ENCODE measurements around the gene LRRC23. TPM values are rescaled to one million over a fixed set of nuclear protein-coding genes. Genes with fewer than 3 reads are reported as not detected.

The LRRC23 gene
- total RNA-seq, 1 donor from 2014 or later: 11.6 TPM

GRCh38 chr12:6935371-6936193 lies 31.0 kb downstream of the LRRC23 start:
- Histone ChIP-seq H3K36me3 (peaks cover 27% of the 10 kb centered on the region), H3K27ac (replicated peaks) (peak overlapping the region; percentile 97), H3K4me3 (no peak overlapping the region), H3K27me3 (ENCODE audit: low read depth) (no peaks in the 10 kb centered on the region), H3K4me1 (peaks cover 96% of the 10 kb centered on the region), H3K9me3 (replicated peaks) (no peaks in the 10 kb centered on the region)
- intact Hi-C loops (cut with micrococcal nuclease): no loop called here
- DNase-seq: no peak
- no peak for TF ChIP-seq CTCF (IDR thresholded peaks at IDR 0.05; ENCODE audit: borderline replicate concordance)

GRCh38 chr12:6936194-6936635 lies 31.6 kb downstream of the LRRC23 start:
- intact Hi-C loops (cut with micrococcal nuclease): no loop called here
- TF ChIP-seq CTCF (IDR thresholded peaks at IDR 0.05; ENCODE audit: borderline replicate concordance): no peak
- no peaks in the 10 kb centered on the region for H3K27me3 ChIP-seq (ENCODE audit: low read depth)
- peak overlapping the region; percentile 97 for H3K27ac ChIP-seq (replicated peaks)
- H3K4me1 ChIP-seq: peaks cover 94% of the 10 kb centered on the region
- H3K4me3 ChIP-seq: no peak overlapping the region
- H3K36me3 ChIP-seq: peaks cover 32% of the 10 kb centered on the region
- no peak for DNase-seq
- H3K9me3 ChIP-seq (replicated peaks): no peaks in the 10 kb centered on the region

GRCh38 chr12:6936636-6937480 lies 32.2 kb downstream of the LRRC23 start:
- Histone ChIP-seq H3K4me1 (peaks cover 94% of the 10 kb centered on the region), H3K9me3 (replicated peaks) (no peaks in the 10 kb centered on the region), H3K36me3 (peaks cover 38% of the 10 kb centered on the region), H3K27ac (replicated peaks) (peak overlapping the region; percentile 97), H3K4me3 (peak overlapping the region; percentile 85), H3K27me3 (ENCODE audit: low read depth) (no peaks in the 10 kb centered on the region)
- no peak for DNase-seq
- intact Hi-C loops (cut with micrococcal nuclease): no loop called here
- TF ChIP-seq CTCF (IDR thresholded peaks at IDR 0.05; ENCODE audit: borderline replicate concordance): no peak

- peaks cover 38% of the 10 kb centered on the region for H3K36me3 ChIP-seq
- TF ChIP-seq CTCF (IDR thresholded peaks at IDR 0.05; ENCODE audit: borderline replicate concordance): peak; percentile 97
- peak; percentile 93 for DNase-seq
- intact Hi-C loops (cut with micrococcal nuclease): no loop called here
- peaks cover 93% of the 10 kb centered on the region for H3K4me1 ChIP-seq
- H3K27ac ChIP-seq (replicated peaks): peak overlapping the region; percentile 97
- H3K4me3 ChIP-seq: peak overlapping the region; percentile 85
- no peaks in the 10 kb centered on the region for H3K27me3 ChIP-seq (ENCODE audit: low read depth)
- no peaks in the 10 kb centered on the region for H3K9me3 ChIP-seq (replicated peaks)
These were observed 33.1 kb downstream of the LRRC23 start for GRCh38 chr12:6937481-6938352.

All from left ventricle myocardium inferior (tissue), 1 donor.